ENCODE results near the gene LPCAT4.

LPCAT4 gene

DNA sequence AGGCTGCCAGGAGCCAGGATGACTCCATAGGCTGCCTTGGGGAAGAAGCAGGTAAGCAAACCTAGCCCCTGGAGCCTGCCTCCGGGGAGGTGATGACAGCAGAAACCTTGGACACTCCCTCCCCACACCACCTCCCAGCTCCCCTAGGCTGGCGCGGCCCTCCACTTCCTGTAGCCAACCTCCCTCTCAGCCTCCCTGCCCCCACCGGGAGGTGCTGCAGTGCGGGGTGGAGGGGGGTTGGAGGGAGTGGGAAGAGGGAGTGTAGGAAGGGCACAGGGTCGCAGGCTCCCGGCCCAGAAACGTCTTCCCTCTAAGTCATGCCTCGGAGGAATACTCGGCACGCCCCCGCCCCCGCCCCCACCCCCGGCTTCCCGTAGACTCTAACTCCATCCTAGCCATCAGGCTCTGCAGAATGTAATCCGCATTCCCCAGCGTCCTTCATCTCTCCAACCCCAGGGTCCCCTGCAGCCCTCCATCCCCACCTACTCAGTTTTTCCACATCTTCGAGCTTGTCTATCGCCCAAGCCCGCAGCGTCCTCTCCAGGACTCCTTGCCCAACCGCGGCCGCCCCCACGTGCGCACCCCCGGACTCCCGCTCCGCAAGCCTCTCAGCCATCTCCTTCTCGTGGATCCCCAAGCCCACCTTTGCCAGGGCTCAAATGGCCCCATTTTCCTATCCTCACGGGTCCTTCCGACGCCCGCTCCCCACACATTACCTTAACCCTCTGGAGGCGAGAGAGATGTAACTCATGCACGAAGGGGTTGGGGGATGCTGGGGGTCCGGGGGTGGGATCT is 528 bp downstream of the LPCAT4 start (continued):
- no peak for TF ChIP-seq CREB5 (CRISPR knock-in tag; IDR thresholded peaks at IDR 0.05; ENCODE audit: low read depth)
- TF ChIP-seq BACH2 (CRISPR knock-in tag; IDR thresholded peaks at IDR 0.05; ENCODE audit: borderline replicate concordance), result no peak
- TF ChIP-seq ISL1 (CRISPR knock-in tag; IDR thresholded peaks at IDR 0.05), result no peak

DNA sequence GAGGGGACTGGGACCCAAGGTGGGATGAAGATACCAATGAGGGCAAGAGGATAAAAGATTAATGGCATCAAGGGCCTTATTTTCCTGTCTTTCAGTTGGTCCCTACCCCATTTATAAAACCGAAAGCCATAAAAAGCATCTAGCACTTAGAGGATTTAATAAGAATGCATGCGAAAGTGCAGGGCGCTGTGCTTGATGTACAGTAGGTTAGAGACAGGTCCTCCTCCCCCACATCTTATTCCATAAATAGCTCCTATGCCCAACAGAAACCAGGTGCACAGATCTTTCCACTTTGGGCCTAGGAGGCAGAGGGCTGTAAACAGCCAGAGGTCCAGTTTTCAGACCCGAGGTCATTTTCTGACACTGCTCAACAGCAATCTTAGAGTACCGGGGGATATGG is 1.2 kb downstream of the LPCAT4 start:
- ATAC-seq, result no peak
- no peak for TF ChIP-seq CSRNP3 (CRISPR knock-in tag; IDR thresholded peaks at IDR 0.05)
- no peak for TF ChIP-seq PPARA (CRISPR knock-in tag; IDR thresholded peaks at IDR 0.05; ENCODE audit: borderline replicate concordance)
- TF ChIP-seq SNAI2 (CRISPR knock-in tag; IDR thresholded peaks at IDR 0.05), result no peak
- no peak for TF ChIP-seq ARNTL (CRISPR knock-in tag; IDR thresholded peaks at IDR 0.05; ENCODE audit: borderline replicate concordance, low read depth)

DNA sequence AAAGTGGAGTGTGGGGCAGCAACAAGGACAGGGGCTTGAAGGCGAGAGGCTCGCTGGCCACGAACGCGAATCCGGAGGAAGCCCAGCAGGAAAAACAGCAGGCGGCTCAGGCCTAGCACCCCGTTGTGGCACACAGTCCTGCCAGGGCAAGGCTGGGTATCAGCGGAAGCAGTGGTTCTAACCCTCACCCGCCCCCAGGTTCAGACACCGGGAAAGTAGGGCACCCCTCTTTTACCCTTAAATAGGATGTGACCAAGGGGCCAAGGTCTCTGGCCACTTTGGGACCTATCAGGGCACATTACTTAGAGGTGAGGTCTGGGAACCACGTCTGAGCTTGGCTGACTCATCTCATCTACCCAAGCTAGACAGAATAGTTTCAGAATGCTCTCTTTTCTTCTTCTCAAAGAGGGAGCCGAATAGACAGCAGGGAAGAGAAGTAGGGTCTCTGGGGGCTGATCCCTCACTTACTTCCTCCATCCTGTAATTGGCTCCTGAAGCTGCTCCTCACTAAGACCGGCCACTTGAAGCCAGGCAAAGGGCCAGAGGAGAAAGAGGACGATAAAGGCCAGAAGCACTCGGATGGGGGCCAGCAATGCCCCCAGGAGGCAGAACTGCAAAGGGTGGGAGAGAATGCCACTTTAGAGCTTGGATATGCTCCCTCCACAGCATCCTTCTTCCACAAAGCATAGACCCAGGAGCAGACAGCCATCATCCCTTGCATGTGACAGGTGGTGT is 1.7 kb downstream of the LPCAT4 start:
- no peak for ATAC-seq

DNA sequence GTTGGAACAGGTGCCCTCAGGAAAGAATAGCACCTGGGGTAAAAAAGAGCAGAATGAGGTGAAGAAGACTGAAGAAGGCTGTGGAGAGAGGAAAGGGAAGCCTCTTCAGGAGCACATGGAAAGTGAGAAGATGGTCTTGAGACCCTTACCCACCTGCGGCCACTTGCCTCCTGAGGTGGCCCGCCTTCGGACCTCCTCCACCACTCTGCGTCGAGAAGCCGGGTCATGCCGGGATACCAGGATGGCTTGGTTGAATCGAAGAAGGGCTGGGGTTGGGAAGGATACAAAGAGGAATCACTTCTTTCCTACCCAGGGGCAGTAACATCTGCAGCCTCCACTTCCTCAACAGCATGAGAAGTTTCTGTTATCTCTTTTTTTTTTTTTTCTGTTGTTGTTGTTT is 3.0 kb downstream of the LPCAT4 start:
- ATAC-seq, result no peak
- no peak for TF ChIP-seq PPARA (CRISPR knock-in tag; IDR thresholded peaks at IDR 0.05; ENCODE audit: borderline replicate concordance)
- no peak for TF ChIP-seq ZFP30 (CRISPR knock-in tag; IDR thresholded peaks at IDR 0.05)
- TF ChIP-seq OSR1 (CRISPR knock-in tag; IDR thresholded peaks at IDR 0.05), result no peak
- no peak for TF ChIP-seq ARNTL (CRISPR knock-in tag; IDR thresholded peaks at IDR 0.05; ENCODE audit: borderline replicate concordance, low read depth)
- no peak for TF ChIP-seq ZNF8 (CRISPR knock-in tag; IDR thresholded peaks at IDR 0.05)

More for the DNA sequence above, 1.7 kb downstream of the LPCAT4 start:
- TF ChIP-seq TOX (CRISPR knock-in tag; IDR thresholded peaks at IDR 0.05; ENCODE audit: borderline replicate concordance), result no peak
- TF ChIP-seq ZNF70 (CRISPR knock-in tag; IDR thresholded peaks at IDR 0.05), result no peak
- TF ChIP-seq BACH2 (CRISPR knock-in tag; IDR thresholded peaks at IDR 0.05; ENCODE audit: borderline replicate concordance), result no peak

GRCh38 chr15:34362047-34362773 is 4.8 kb downstream of the LPCAT4 start:
- TF ChIP-seq POU6F1 (CRISPR knock-in tag; IDR thresholded peaks at IDR 0.05; ENCODE audit: borderline replicate concordance, low read depth) (no peak), ESRRG (CRISPR knock-in tag; IDR thresholded peaks at IDR 0.05) (no peak), CSDC2 (CRISPR knock-in tag; IDR thresholded peaks at IDR 0.05) (no peak)
- ATAC-seq, result no peak

DNA sequence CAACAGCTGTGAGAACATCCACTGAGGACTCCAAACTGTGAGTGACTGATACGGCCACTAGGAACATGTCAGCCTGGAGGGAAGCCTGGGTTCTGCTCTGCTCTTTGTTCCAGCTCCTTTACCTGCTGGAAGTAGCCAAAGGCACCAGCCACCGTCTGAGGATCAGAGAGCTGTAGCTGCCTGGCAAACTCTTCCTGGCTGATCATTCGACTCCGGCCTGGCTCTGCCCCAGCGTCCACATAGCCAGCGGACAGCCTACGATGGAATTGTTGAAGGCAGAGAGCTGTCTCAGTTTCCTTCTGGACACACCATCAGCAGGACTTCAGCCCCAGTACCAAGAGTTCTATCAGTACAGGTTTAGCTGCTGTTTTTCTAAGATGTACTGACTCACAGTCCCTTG is 5.7 kb downstream of the LPCAT4 start:
- no peak for ATAC-seq
- TF ChIP-seq SNAI2 (CRISPR knock-in tag; IDR thresholded peaks at IDR 0.05) (no peak), ZNF8 (CRISPR knock-in tag; IDR thresholded peaks at IDR 0.05) (no peak), TOX (CRISPR knock-in tag; IDR thresholded peaks at IDR 0.05; ENCODE audit: borderline replicate concordance) (no peak), RARB (CRISPR knock-in tag; IDR thresholded peaks at IDR 0.05) (no peak), GLIS3 (CRISPR knock-in tag; IDR thresholded peaks at IDR 0.05) (no peak), PPARA (CRISPR knock-in tag; IDR thresholded peaks at IDR 0.05; ENCODE audit: borderline replicate concordance) (no peak), BACH2 (CRISPR knock-in tag; IDR thresholded peaks at IDR 0.05; ENCODE audit: borderline replicate concordance) (no peak), POU6F1 (CRISPR knock-in tag; IDR thresholded peaks at IDR 0.05; ENCODE audit: borderline replicate concordance, low read depth) (no peak), ESRRG (CRISPR knock-in tag; IDR thresholded peaks at IDR 0.05) (no peak), ARNTL (CRISPR knock-in tag; IDR thresholded peaks at IDR 0.05; ENCODE audit: borderline replicate concordance, low read depth) (no peak)
- TF ChIP-seq, protein P1, sequence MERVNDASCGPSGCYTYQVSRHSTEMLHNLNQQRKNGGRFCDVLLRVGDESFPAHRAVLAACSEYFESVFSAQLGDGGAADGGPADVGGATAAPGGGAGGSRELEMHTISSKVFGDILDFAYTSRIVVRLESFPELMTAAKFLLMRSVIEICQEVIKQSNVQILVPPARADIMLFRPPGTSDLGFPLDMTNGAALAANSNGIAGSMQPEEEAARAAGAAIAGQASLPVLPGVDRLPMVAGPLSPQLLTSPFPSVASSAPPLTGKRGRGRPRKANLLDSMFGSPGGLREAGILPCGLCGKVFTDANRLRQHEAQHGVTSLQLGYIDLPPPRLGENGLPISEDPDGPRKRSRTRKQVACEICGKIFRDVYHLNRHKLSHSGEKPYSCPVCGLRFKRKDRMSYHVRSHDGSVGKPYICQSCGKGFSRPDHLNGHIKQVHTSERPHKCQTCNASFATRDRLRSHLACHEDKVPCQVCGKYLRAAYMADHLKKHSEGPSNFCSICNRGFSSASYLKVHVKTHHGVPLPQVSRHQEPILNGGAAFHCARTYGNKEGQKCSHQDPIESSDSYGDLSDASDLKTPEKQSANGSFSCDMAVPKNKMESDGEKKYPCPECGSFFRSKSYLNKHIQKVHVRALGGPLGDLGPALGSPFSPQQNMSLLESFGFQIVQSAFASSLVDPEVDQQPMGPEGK (CRISPR knock-in tag; IDR thresholded peaks at IDR 0.05; ENCODE audit: borderline replicate concordance), result no peak

Data from SK-N-SH treated with all-trans-retinoic acid at 6 μM for 48 hours (cell line).